Stimulated activated CD4-positive, alpha-beta T cell treated with anti-CD3 and anti-CD28 coated beads, Interleukin-4, amount 100 ng/mL, for 24 hours (primary cell): Measurements from ENCODE around the gene ZCCHC14.
"Not testable (repeated sequence)": the region's sequence is repeated elsewhere in the genome, so short reads cannot be mapped to it uniquely, and the experiment has no call there.

ENCODE experiments used
- DNase-seq: peaks from one replicate; pipeline ENCODE4 v3.0.0-alpha.2; 2020

The ZCCHC14 gene

GRCh38 chr16:87523605-87524004, 30.8 kb upstream of the ZCCHC14 start:
- DNase-seq: not testable (repeated sequence)

- DNase-seq: not testable (repeated sequence)
Observed at GRCh38 chr16:87521764-87522163, 28.9 kb upstream of the ZCCHC14 start.

- not testable (repeated sequence) for DNase-seq
Observed at GRCh38 chr16:87519170-87519569, 26.3 kb upstream of the ZCCHC14 start.

- not testable (repeated sequence) for DNase-seq
Observed at GRCh38 chr16:87518430-87519051, 25.7 kb upstream of the ZCCHC14 start.

- not testable (repeated sequence) for DNase-seq
Observed at GRCh38 chr16:87517610-87518429, 25.0 kb upstream of the ZCCHC14 start.

- no peak for DNase-seq
Observed at GRCh38 chr16:87516361-87516760, 23.5 kb upstream of the ZCCHC14 start.

- no peak for DNase-seq
Observed at GRCh38 chr16:87515475-87516330, 22.9 kb upstream of the ZCCHC14 start.

GRCh38 chr16:87509778-87510177, 17.0 kb upstream of the ZCCHC14 start:
- not testable (repeated sequence) for DNase-seq

- DNase-seq: no peak
Observed at GRCh38 chr16:87507351-87508069, 14.7 kb upstream of the ZCCHC14 start.

- DNase-seq: no peak
Observed at GRCh38 chr16:87506423-87507350, 13.9 kb upstream of the ZCCHC14 start.

GRCh38 chr16:87505834-87506233, 13.0 kb upstream of the ZCCHC14 start:
- DNase-seq: no peak

GRCh38 chr16:87503232-87503937, 10.6 kb upstream of the ZCCHC14 start:
- DNase-seq: not testable (repeated sequence)

GRCh38 chr16:87502308-87502969, 9.6 kb upstream of the ZCCHC14 start:
- no peak for DNase-seq

GRCh38 chr16:87501117-87501516, 8.3 kb upstream of the ZCCHC14 start:
- DNase-seq: no peak

GRCh38 chr16:87499189-87499486, 6.3 kb upstream of the ZCCHC14 start:
- DNase-seq: no peak

- DNase-seq: no peak
Observed at GRCh38 chr16:87498324-87499188, 5.7 kb upstream of the ZCCHC14 start.

GRCh38 chr16:87497767-87498290, 5.0 kb upstream of the ZCCHC14 start:
- not testable (repeated sequence) for DNase-seq

GRCh38 chr16:87497023-87497766, 4.4 kb upstream of the ZCCHC14 start:
- DNase-seq: not testable (repeated sequence)

GRCh38 chr16:87496447-87496801, 3.6 kb upstream of the ZCCHC14 start:
- peak; percentile 22 for DNase-seq
